ENCODE measurements around the gene MT1HL1.

- TF ChIP-seq POLR2A (IDR thresholded peaks at IDR 0.05) (no peak), EP300 (IDR thresholded peaks at IDR 0.05) (no peak), CTCF (IDR thresholded peaks at IDR 0.05) (no peak)
Measured at GRCh38 chr1:236990052-236990445, 14.2 kb downstream of the MT1HL1 start.

Measured in sigmoid colon (tissue), 4 donors.